ENCODE results near the gene SBF2.
A peak's percentile ranks its signal among the peaks of the same experiment; 100 is the strongest.

SBF2 gene

GRCh38 chr11:10076458-10077141, 217.4 kb downstream of the SBF2 start:
- Histone ChIP-seq H3K36me3 (ENCODE audit: control insufficient read depth, insufficient read depth, low read length) (no peaks in the 10 kb centered on the region), H3K9me3 (ENCODE audit: control insufficient read depth, insufficient read depth, low read depth, low read length) (peaks cover 18% of the 10 kb centered on the region; the same call in 1 of the 2 replicates), H3K27me3 (ENCODE audit: control insufficient read depth, insufficient read depth, low read length) (no peaks in the 10 kb centered on the region), H3K9ac (ENCODE audit: low read length) (no peak overlapping the region), H3K4me3 (ENCODE audit: low read depth, low read length) (no peak overlapping the region), H3K4me1 (ENCODE audit: control insufficient read depth, insufficient read depth, low read length) (peaks cover 5% of the 10 kb centered on the region; the same call in 1 of the 2 replicates), H3K27ac (ENCODE audit: low read depth, low read length) (no peak overlapping the region)

GRCh38 chr11:10075141-10075540, 218.9 kb downstream of the SBF2 start:
- Histone ChIP-seq H3K4me3 (ENCODE audit: low read depth, low read length) (no peak overlapping the region), H3K9ac (ENCODE audit: low read length) (no peak overlapping the region), H3K36me3 (ENCODE audit: control insufficient read depth, insufficient read depth, low read length) (no peaks in the 10 kb centered on the region), H3K4me1 (ENCODE audit: control insufficient read depth, insufficient read depth, low read length) (peaks cover 5% of the 10 kb centered on the region; the same call in 1 of the 2 replicates), H3K9me3 (ENCODE audit: control insufficient read depth, insufficient read depth, low read depth, low read length) (peaks cover 11% of the 10 kb centered on the region; the same call in 1 of the 2 replicates), H3K27ac (ENCODE audit: low read depth, low read length) (no peak overlapping the region), H3K27me3 (ENCODE audit: control insufficient read depth, insufficient read depth, low read length) (no peaks in the 10 kb centered on the region)

- H3K4me1 ChIP-seq (ENCODE audit: control insufficient read depth, insufficient read depth, low read length) = peaks cover 11% of the 10 kb centered on the region
- no peak overlapping the region for H3K4me3 ChIP-seq (ENCODE audit: low read depth, low read length)
- H3K9me3 ChIP-seq (ENCODE audit: control insufficient read depth, insufficient read depth, low read depth, low read length) = no peaks in the 10 kb centered on the region
- H3K9ac ChIP-seq (ENCODE audit: low read length) = no peak overlapping the region
- H3K27me3 ChIP-seq (ENCODE audit: control insufficient read depth, insufficient read depth, low read length) = no peaks in the 10 kb centered on the region
- no peaks in the 10 kb centered on the region for H3K36me3 ChIP-seq (ENCODE audit: control insufficient read depth, insufficient read depth, low read length)
- no peak overlapping the region for H3K27ac ChIP-seq (ENCODE audit: low read depth, low read length)
Observed at GRCh38 chr11:10072841-10073240, 221.2 kb downstream of the SBF2 start.

DNA sequence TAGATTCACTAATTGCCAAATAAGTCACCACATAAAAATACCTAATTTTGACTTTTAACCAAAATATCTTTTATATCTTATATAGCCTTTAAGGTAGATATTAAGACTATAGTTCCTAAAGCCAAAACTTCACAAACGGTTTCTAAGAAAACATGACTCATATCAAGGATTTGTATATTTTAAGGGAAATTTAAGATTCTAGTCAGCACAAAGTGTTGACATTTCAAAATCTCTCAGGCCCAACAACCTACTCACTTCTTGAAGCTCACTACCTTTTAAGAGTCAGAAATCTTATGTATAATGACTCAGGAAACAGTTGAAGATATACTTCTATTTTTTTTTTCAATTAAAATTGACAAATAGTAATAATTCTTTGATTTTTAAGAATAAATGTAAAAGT, 221.9 kb downstream of the SBF2 start:
- Histone ChIP-seq H3K9me3 (ENCODE audit: control insufficient read depth, insufficient read depth, low read depth, low read length) (no peaks in the 10 kb centered on the region), H3K9ac (ENCODE audit: low read length) (no peak overlapping the region), H3K27me3 (ENCODE audit: control insufficient read depth, insufficient read depth, low read length) (no peaks in the 10 kb centered on the region), H3K27ac (ENCODE audit: low read depth, low read length) (no peak overlapping the region), H3K4me1 (ENCODE audit: control insufficient read depth, insufficient read depth, low read length) (peaks cover 18% of the 10 kb centered on the region), H3K36me3 (ENCODE audit: control insufficient read depth, insufficient read depth, low read length) (no peaks in the 10 kb centered on the region), H3K4me3 (ENCODE audit: low read depth, low read length) (no peak overlapping the region)

GRCh38 chr11:10067629-10068300, 226.3 kb downstream of the SBF2 start:
- H3K4me3 ChIP-seq (ENCODE audit: low read depth, low read length) = no peak overlapping the region; the same call in 1 of the 2 replicates
- H3K4me1 ChIP-seq (ENCODE audit: control insufficient read depth, insufficient read depth, low read length) = peaks cover 22% of the 10 kb centered on the region
- H3K27ac ChIP-seq (ENCODE audit: low read depth, low read length) = peak overlapping the region; percentile 54; the same call in 1 of the 2 replicates
- no peak overlapping the region for H3K9ac ChIP-seq (ENCODE audit: low read length)
- H3K27me3 ChIP-seq (ENCODE audit: control insufficient read depth, insufficient read depth, low read length) = no peaks in the 10 kb centered on the region
- H3K36me3 ChIP-seq (ENCODE audit: control insufficient read depth, insufficient read depth, low read length) = no peaks in the 10 kb centered on the region
- H3K9me3 ChIP-seq (ENCODE audit: control insufficient read depth, insufficient read depth, low read depth, low read length) = peaks cover 3% of the 10 kb centered on the region; the same call in 1 of the 2 replicates

DNA sequence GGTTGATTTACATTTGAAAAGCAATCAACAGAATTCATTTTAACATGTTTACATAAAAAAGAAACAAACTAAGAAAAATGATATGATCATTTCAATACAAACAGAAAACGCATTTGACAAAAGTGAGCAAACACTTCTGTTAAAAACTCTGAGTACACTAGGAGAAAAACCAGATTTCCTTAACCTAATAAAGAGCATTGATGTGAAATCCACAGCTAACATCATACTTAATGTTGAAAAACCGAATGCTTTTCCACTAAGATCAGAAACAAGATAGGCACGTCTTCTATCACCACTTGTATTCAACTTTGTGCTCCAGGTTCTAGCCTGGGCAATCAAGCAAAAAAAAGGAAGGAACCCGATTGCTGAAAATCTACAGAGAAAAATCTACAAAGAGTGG, 227.6 kb downstream of the SBF2 start:
- no peaks in the 10 kb centered on the region for H3K27me3 ChIP-seq (ENCODE audit: control insufficient read depth, insufficient read depth, low read length)
- H3K36me3 ChIP-seq (ENCODE audit: control insufficient read depth, insufficient read depth, low read length) = no peaks in the 10 kb centered on the region
- H3K9ac ChIP-seq (ENCODE audit: low read length) = no peak overlapping the region
- no peak overlapping the region for H3K4me3 ChIP-seq (ENCODE audit: low read depth, low read length)
- peak overlapping the region; percentile 54; the same call in 1 of the 2 replicates for H3K27ac ChIP-seq (ENCODE audit: low read depth, low read length)
- H3K4me1 ChIP-seq (ENCODE audit: control insufficient read depth, insufficient read depth, low read length) = peaks cover 22% of the 10 kb centered on the region
- H3K9me3 ChIP-seq (ENCODE audit: control insufficient read depth, insufficient read depth, low read depth, low read length) = peaks cover 12% of the 10 kb centered on the region

DNA sequence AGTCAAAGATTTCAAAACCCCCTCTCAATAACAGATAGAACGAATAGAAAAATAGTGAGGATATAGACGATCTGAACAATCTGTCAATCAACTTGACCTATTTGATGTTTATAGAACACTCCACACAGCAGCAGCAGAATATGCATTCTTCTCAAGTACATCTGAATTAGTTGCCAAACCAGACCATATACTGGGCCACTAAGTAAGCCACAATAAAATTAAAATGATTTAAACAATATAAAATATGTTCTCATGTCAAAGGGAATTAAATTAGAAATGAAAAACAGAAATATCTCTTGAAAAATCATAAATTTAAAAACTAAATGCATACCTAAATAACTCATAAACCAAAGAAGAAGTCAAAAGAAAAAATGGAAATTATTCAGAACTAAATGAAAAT, 229.2 kb downstream of the SBF2 start:
- Histone ChIP-seq H3K9me3 (ENCODE audit: control insufficient read depth, insufficient read depth, low read depth, low read length) (peaks cover 24% of the 10 kb centered on the region), H3K27ac (ENCODE audit: low read depth, low read length) (no peak overlapping the region), H3K4me3 (ENCODE audit: low read depth, low read length) (no peak overlapping the region), H3K27me3 (ENCODE audit: control insufficient read depth, insufficient read depth, low read length) (no peaks in the 10 kb centered on the region), H3K4me1 (ENCODE audit: control insufficient read depth, insufficient read depth, low read length) (peaks cover 22% of the 10 kb centered on the region), H3K9ac (ENCODE audit: low read length) (no peak overlapping the region), H3K36me3 (ENCODE audit: control insufficient read depth, insufficient read depth, low read length) (no peaks in the 10 kb centered on the region)

- Histone ChIP-seq H3K36me3 (ENCODE audit: control insufficient read depth, insufficient read depth, low read length) (no peaks in the 10 kb centered on the region), H3K9ac (ENCODE audit: low read length) (no peak overlapping the region), H3K27ac (ENCODE audit: low read depth, low read length) (no peak overlapping the region), H3K4me3 (ENCODE audit: low read depth, low read length) (no peak overlapping the region), H3K4me1 (ENCODE audit: control insufficient read depth, insufficient read depth, low read length) (no peaks in the 10 kb centered on the region), H3K27me3 (ENCODE audit: control insufficient read depth, insufficient read depth, low read length) (no peaks in the 10 kb centered on the region), H3K9me3 (ENCODE audit: control insufficient read depth, insufficient read depth, low read depth, low read length) (peaks cover 42% of the 10 kb centered on the region)
Observed at GRCh38 chr11:10058356-10058755, 235.7 kb downstream of the SBF2 start.

DNA sequence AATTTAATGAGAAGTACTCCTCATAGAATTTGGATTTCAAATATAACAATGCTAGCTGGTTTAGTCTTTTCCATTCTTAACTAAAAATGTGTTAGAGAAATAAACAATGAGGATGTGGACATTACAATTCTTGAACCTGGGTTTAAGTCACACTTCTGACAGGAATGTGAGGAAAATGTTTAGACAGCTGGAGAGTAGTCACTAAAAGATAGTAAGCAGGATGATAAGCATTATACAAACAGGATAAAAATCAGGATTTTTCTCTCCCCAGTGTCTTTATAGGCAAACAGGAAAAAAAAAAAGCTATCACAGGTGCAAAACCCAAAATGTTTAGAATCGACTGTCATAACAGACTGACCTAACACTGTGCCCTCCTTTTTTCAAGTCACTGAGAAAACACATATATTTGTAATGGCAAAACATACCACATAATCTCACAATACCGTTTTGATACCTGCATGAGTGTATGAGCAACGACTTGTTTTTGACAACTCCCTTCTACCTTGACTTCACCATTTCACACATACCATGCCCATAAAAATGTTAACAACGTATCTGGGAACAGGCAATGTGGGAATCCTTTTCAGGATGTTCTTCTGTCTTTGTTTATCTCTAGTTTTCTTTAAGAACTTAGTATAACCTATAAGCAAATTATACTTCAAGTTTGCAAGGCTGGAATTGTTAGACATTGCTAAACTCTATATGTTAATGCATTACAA, 242.0 kb downstream of the SBF2 start:
- H3K4me1 ChIP-seq (ENCODE audit: control insufficient read depth, insufficient read depth, low read length) = no peaks in the 10 kb centered on the region
- H3K9ac ChIP-seq (ENCODE audit: low read length) = no peak overlapping the region
- H3K9me3 ChIP-seq (ENCODE audit: control insufficient read depth, insufficient read depth, low read depth, low read length) = peaks cover 10% of the 10 kb centered on the region
- no peak overlapping the region for H3K4me3 ChIP-seq (ENCODE audit: low read depth, low read length)
- H3K27ac ChIP-seq (ENCODE audit: low read depth, low read length) = no peak overlapping the region
- no peaks in the 10 kb centered on the region for H3K27me3 ChIP-seq (ENCODE audit: control insufficient read depth, insufficient read depth, low read length)
- no peaks in the 10 kb centered on the region for H3K36me3 ChIP-seq (ENCODE audit: control insufficient read depth, insufficient read depth, low read length)

- peaks cover 7% of the 10 kb centered on the region for H3K9me3 ChIP-seq (ENCODE audit: control insufficient read depth, insufficient read depth, low read depth, low read length)
- no peak overlapping the region for H3K9ac ChIP-seq (ENCODE audit: low read length)
- H3K27me3 ChIP-seq (ENCODE audit: control insufficient read depth, insufficient read depth, low read length) = no peaks in the 10 kb centered on the region
- H3K27ac ChIP-seq (ENCODE audit: low read depth, low read length) = no peak overlapping the region
- H3K4me3 ChIP-seq (ENCODE audit: low read depth, low read length) = no peak overlapping the region
- H3K4me1 ChIP-seq (ENCODE audit: control insufficient read depth, insufficient read depth, low read length) = no peaks in the 10 kb centered on the region
- no peaks in the 10 kb centered on the region for H3K36me3 ChIP-seq (ENCODE audit: control insufficient read depth, insufficient read depth, low read length)
Observed at GRCh38 chr11:10050561-10050960, 243.5 kb downstream of the SBF2 start.

GRCh38 chr11:10049756-10050155, 244.3 kb downstream of the SBF2 start:
- Histone ChIP-seq H3K9ac (ENCODE audit: low read length) (no peak overlapping the region), H3K27me3 (ENCODE audit: control insufficient read depth, insufficient read depth, low read length) (no peaks in the 10 kb centered on the region), H3K4me3 (ENCODE audit: low read depth, low read length) (no peak overlapping the region), H3K36me3 (ENCODE audit: control insufficient read depth, insufficient read depth, low read length) (no peaks in the 10 kb centered on the region), H3K4me1 (ENCODE audit: control insufficient read depth, insufficient read depth, low read length) (no peaks in the 10 kb centered on the region), H3K9me3 (ENCODE audit: control insufficient read depth, insufficient read depth, low read depth, low read length) (peaks cover 12% of the 10 kb centered on the region), H3K27ac (ENCODE audit: low read depth, low read length) (no peak overlapping the region)

Data from HUES6 (cell line).